Parathyroid adenoma (tissue), 2 donors: ENCODE data around the gene DDA1.

Experiments
- H2AFZ ChIP-seq: fragments of 300-600 bp; sonication (generic); one replicate; pipeline ENCODE4 v1.7.0; 2017; ENCODE audit warnings: antibody characterized with exemption, mild to moderate bottlenecking
- H3K27ac ChIP-seq: fragments of 300-600 bp; sonication (generic); one replicate; pipeline ENCODE4 v1.7.0; 2017
- H3K27me3 ChIP-seq: fragments of 300-600 bp; sonication (generic); one replicate; pipeline ENCODE4 v1.7.0; 2017; ENCODE audit warnings: low read length; ENCODE audit not compliant: control insufficient read depth, insufficient read depth
- H3K36me3 ChIP-seq: fragments of 300-600 bp; sonication (generic); one replicate; pipeline ENCODE4 v1.7.0; 2017; ENCODE audit warnings: low read length; ENCODE audit not compliant: control insufficient read depth, insufficient read depth
- H3K4me1 ChIP-seq: fragments of 300-600 bp; sonication (generic); one replicate; pipeline ENCODE4 v1.7.0; 2017; ENCODE audit warnings: control low read depth
- H3K4me2 ChIP-seq: fragments of 300-600 bp; sonication (generic); one replicate; pipeline ENCODE4 v1.7.0; 2017; ENCODE audit warnings: low read length
- H3K4me3 ChIP-seq: fragments of 300-600 bp; sonication (generic); one replicate; pipeline ENCODE4 v1.7.0; 2017; ENCODE audit warnings: low read depth, low read length
- H3K79me2 ChIP-seq: fragments of 300-600 bp; sonication (generic); one replicate; pipeline ENCODE4 v1.7.0; 2017; ENCODE audit warnings: control low read depth
- H3K9ac ChIP-seq: fragments of 300-600 bp; sonication (generic); one replicate; pipeline ENCODE4 v1.7.0; 2017; ENCODE audit warnings: mild to moderate bottlenecking
- H3K9me3 ChIP-seq: fragments of 300-600 bp; sonication (generic); one replicate; pipeline ENCODE4 v1.7.0; 2017; ENCODE audit warnings: low read length; ENCODE audit not compliant: control insufficient read depth
- CTCF ChIP-seq: fragments of 300-600 bp; sonication (generic); IDR thresholded peaks from one replicate; pipeline ENCODE4 v1.7.0; 2017; ENCODE audit warnings: antibody characterized with exemption, mild to moderate bottlenecking
- donor health status: primary hyperparathyroidism.

DDA1 gene

GRCh38 chr19:17306285-17306714 lies 3.1 kb upstream of the DDA1 start:
- peak overlapping the region; percentile 90 for H3K27ac ChIP-seq
- no peaks in the 10 kb centered on the region for H3K27me3 ChIP-seq
- no peaks in the 10 kb centered on the region for H3K9me3 ChIP-seq
- peak overlapping the region; percentile 83 for H2AFZ ChIP-seq
- peaks cover 25% of the 10 kb centered on the region for H3K79me2 ChIP-seq
- no peak for TF ChIP-seq CTCF
- no peaks in the 10 kb centered on the region for H3K36me3 ChIP-seq
- no peak overlapping the region for H3K9ac ChIP-seq
- peaks cover 21% of the 10 kb centered on the region for H3K4me1 ChIP-seq
- H3K4me2 ChIP-seq: peak overlapping the region; percentile 58
- peak overlapping the region; percentile 89 for H3K4me3 ChIP-seq

- no peak overlapping the region for H2AFZ ChIP-seq
- no peaks in the 10 kb centered on the region for H3K36me3 ChIP-seq
- H3K4me3 ChIP-seq: no peak overlapping the region
- no peaks in the 10 kb centered on the region for H3K9me3 ChIP-seq
- peaks cover 16% of the 10 kb centered on the region for H3K4me1 ChIP-seq
- H3K4me2 ChIP-seq: no peak overlapping the region
- peaks cover 20% of the 10 kb centered on the region for H3K79me2 ChIP-seq
- no peak overlapping the region for H3K27ac ChIP-seq
- no peaks in the 10 kb centered on the region for H3K27me3 ChIP-seq
- no peak for TF ChIP-seq CTCF
- H3K9ac ChIP-seq: no peak overlapping the region
These were observed 1.4 kb upstream of the DDA1 start for GRCh38 chr19:17307876-17308377.

GRCh38 chr19:17309965-17310461 lies 650 bp downstream of the DDA1 start:
- Histone ChIP-seq H3K36me3 (no peaks in the 10 kb centered on the region), H3K4me2 (peak overlapping the region; percentile 94), H3K9ac (peak overlapping the region; percentile 77), H3K79me2 (peaks cover 20% of the 10 kb centered on the region), H3K4me3 (peak overlapping the region; percentile 93), H3K27me3 (no peaks in the 10 kb centered on the region), H3K4me1 (peaks cover 3% of the 10 kb centered on the region), H2AFZ (peak overlapping the region; percentile 46), H3K9me3 (no peaks in the 10 kb centered on the region), H3K27ac (peak overlapping the region; percentile 72)
- TF ChIP-seq CTCF: no peak

GRCh38 chr19:17311455-17312188 lies 2.3 kb downstream of the DDA1 start:
- peaks cover 20% of the 10 kb centered on the region for H3K79me2 ChIP-seq
- H3K4me2 ChIP-seq: no peak overlapping the region
- H3K9me3 ChIP-seq: no peaks in the 10 kb centered on the region
- no peak overlapping the region for H3K9ac ChIP-seq
- H3K4me1 ChIP-seq: peaks cover 3% of the 10 kb centered on the region
- no peak for TF ChIP-seq CTCF
- no peak overlapping the region for H2AFZ ChIP-seq
- H3K4me3 ChIP-seq: no peak overlapping the region
- no peak overlapping the region for H3K27ac ChIP-seq
- H3K36me3 ChIP-seq: no peaks in the 10 kb centered on the region
- H3K27me3 ChIP-seq: no peaks in the 10 kb centered on the region
